GM04504 (cell line): ENCODE results near the gene FOXD1.
"Not testable (repeated sequence)": the region's sequence is repeated elsewhere in the genome, so short reads cannot be mapped to it uniquely, and the experiment has no call there.

Experiments used
- DNase-seq: peaks from one replicate; pipeline ENCODE4 v3.0.0-alpha.2; 2012; ENCODE audit warnings: low read depth

Gene FOXD1

DNA sequence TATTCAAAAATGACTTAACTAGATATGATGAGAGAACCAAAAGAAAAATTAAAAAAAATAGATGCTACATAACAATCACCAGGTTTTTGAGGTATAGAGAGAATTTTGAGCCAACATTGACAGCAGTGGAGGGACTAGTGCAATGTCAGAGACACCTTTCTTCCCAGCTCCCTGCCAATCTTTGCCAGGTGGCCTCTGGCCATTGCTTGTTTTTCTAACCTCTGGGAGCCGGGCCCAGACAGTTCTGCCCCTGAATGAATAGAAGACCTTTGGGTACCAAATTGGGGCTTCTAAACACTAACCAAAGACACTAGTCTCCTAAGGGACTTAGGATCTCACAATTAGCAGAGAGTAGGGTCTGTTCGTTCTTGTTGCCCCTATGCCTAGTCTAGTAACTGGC lies 33.4 kb downstream of the FOXD1 start:
- no peak for DNase-seq

DNA sequence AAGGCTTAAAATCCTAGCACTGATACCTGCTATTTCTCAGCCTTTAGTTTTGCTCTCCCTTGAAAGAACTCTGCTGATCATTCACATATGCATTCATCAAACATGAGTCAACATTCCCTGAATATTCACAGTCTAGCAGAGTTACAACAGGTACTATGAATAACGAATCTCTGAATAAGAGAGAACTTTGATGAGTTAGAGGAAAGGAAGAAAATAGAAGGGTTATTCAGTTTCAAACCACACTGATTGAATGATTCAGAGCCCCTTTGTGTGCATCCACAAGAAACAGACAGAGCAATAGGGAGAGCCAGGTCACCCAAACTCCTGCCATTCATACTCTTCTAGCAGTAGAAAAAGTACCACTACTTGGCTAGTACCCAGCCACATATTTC lies 36.0 kb downstream of the FOXD1 start:
- no peak for DNase-seq

GRCh38 chr5:73411936-73412596 lies 36.5 kb downstream of the FOXD1 start:
- no peak for DNase-seq

DNA sequence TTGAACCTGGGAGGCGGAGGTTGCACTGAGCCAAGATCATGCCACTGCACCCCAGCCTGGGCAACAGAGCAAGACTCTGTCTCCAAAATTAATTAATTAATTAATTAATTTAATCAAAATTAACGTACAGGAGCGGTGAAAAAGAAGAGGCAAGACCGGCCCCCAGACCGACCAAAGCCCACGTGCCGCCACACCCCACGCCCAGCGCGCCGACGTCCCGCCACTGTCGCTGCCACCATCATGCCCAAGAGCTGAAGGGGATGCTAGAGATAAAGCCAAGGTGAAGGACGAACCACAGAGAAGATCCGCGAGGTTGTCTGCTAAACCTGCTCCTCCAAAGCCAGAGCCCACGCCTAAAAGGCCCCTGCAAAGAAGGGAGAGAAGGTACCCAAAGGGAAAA lies 38.6 kb downstream of the FOXD1 start:
- not testable (repeated sequence) for DNase-seq

DNA sequence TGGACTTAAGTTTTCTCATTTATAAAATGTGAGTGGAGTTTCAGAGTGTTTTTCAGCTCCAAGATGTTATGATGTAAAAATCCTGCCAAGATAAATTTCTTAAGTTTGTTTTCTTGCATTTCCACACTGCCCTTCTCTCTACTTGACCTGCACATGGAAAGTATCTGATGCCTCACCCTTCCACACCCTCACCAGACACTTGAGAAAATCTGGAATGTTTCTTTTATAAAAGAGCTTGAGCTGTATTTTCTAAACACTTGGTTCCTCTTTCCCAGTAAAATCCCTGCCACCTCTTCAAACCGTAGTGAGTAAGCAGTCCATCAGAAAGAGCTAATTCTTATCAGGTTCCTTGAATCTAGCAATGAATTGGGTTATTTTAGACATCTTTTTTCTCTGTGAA lies 42.9 kb downstream of the FOXD1 start:
- no peak for DNase-seq

DNA sequence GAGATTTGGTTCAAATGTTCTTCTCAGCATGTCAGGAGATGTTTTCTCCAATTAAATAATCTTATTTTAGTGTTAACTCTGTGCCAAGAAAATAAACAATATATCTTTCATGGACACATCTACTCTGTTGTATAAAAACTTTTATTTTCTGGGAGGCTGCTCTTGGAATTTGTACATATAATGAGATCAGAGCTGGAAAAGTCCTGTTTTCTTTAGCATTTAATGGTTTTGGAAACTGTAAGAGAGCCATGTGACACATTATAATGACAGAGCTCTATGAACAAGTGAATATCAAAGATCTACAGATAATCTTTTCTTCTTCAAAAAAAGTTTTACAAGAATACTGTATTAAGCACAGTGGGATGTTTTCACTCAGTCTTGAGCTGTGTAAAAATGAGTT lies 48.8 kb downstream of the FOXD1 start:
- DNase-seq = no peak
